ENCODE data around the gene FAM83G. TPM values are rescaled to one million over a fixed set of nuclear protein-coding genes. Genes with fewer than 3 reads are reported as not detected.
"Not testable (repeated sequence)": the region's sequence is repeated elsewhere in the genome, so short reads cannot be mapped to it uniquely, and the experiment has no call there.

The FAM83G gene
- total and polyA plus RNA-seq, 4 donors, result 2.2 to 11.9 (median 7.5) TPM

DNA sequence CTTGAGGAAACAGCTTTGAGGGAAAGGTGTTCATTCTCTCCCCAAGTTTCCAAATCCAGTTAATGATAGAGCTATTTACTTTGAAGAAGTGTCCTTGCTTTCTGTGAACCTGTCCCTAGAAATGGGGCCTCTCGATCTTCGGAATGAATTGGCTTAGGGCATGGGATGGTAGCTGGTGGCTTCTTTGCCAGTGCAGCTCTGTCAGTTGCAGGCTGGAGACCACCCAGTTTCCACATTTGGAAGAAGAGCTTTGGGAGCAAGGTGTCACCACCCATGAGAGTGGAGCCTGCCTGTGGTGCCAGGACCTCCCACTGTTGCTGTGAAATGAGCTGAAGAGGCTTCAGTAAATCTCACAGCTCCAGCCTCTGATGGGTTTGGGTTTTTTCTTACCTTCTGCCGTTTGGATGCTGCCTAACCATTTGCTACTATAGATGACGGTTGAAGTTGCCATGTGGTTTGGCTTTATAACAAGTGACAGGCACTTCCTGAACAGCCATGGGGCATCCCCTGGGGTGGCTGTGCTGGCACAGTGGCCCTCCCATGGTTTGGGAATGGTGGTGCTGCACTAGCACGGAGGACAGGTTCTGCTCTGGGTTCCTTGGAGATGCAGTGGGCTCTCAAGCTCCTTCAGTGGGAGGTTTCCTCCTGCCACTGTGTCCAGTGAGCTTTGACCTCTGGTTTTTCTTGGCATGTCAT is 72.1 kb downstream of the FAM83G start:
- no peak overlapping the region for H3K4me3 ChIP-seq
- H3K27me3 ChIP-seq (ENCODE audit: control insufficient read depth in 3 of 3, insufficient read depth in 3 of 3, low read length in 2 of 3), result no peaks in the 10 kb centered on the region
- WGBS, 2 donors, result 58 to 65% methylated on average over 5 of the region's 5 CpGs
- H3K27ac ChIP-seq (ENCODE audit: low read depth in 1 of 2, low read length in 1 of 2), result no peak overlapping the region
- no peak overlapping the region for H3K9ac ChIP-seq (ENCODE audit: insufficient read depth in 1 of 2, low read length in 2 of 2)
- H3K9me3 ChIP-seq (ENCODE audit: control insufficient read depth in 4 of 4, insufficient read depth in 3 of 4, low read length in 3 of 4), result no peaks in the 10 kb centered on the region
- TF ChIP-seq, protein P1, sequence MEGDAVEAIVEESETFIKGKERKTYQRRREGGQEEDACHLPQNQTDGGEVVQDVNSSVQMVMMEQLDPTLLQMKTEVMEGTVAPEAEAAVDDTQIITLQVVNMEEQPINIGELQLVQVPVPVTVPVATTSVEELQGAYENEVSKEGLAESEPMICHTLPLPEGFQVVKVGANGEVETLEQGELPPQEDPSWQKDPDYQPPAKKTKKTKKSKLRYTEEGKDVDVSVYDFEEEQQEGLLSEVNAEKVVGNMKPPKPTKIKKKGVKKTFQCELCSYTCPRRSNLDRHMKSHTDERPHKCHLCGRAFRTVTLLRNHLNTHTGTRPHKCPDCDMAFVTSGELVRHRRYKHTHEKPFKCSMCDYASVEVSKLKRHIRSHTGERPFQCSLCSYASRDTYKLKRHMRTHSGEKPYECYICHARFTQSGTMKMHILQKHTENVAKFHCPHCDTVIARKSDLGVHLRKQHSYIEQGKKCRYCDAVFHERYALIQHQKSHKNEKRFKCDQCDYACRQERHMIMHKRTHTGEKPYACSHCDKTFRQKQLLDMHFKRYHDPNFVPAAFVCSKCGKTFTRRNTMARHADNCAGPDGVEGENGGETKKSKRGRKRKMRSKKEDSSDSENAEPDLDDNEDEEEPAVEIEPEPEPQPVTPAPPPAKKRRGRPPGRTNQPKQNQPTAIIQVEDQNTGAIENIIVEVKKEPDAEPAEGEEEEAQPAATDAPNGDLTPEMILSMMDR (IDR thresholded peaks at IDR 0.05; ENCODE audit: control extremely low read depth, extremely low read depth), result no peak
- ATAC-seq (ENCODE audit: insufficient read depth, low FRiP score) (no peak), DNase-seq (no peak)
- peaks cover 8 to 19% (median 12%) of the 10 kb centered on the region in 4 donors for H3K36me3 ChIP-seq (ENCODE audit: control insufficient read depth in 4 of 4, insufficient read depth in 4 of 4, low read length in 4 of 4)
- H3K4me1 ChIP-seq (ENCODE audit: control insufficient read depth in 5 of 5, insufficient read depth in 5 of 5, low read length in 5 of 5), result no peaks in the 10 kb centered on the region

DNA sequence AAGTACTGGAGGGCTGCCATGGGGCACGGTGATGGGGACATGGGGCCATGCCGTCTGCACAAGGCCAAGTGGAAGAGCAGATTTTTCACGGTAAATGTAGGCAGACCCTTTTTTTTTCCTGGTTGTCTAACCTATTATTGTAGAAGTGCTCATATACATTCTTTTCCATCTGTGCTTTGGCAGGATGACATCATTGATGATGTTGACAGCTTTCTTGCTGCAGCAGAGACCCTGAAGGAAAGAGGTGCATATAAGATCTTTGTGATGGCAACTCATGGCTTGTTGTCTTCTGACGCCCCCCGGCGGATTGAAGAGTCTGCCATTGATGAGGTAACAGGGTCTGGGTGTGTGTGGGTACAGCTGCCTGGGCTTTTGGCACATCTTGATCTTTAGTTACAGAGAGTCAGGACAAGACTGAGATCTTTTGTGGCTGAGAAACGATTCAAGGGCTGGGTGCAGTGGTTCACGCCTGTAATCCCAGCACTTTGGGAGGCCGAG is 75.9 kb downstream of the FAM83G start:
- no peaks in the 10 kb centered on the region for H3K27me3 ChIP-seq (ENCODE audit: control insufficient read depth in 3 of 3, insufficient read depth in 3 of 3, low read length in 2 of 3)
- no peaks in the 10 kb centered on the region for H3K9me3 ChIP-seq (ENCODE audit: control insufficient read depth in 4 of 4, insufficient read depth in 3 of 4, low read length in 3 of 4)
- H3K4me3 ChIP-seq, result no peak overlapping the region
- whole genome bisulfite sequencing, 2 donors, result 93 to 94% methylated on average over 9 of the region's 9 CpGs
- ATAC-seq (ENCODE audit: insufficient read depth, low FRiP score), result no peak
- H3K4me1 ChIP-seq (ENCODE audit: control insufficient read depth in 5 of 5, insufficient read depth in 5 of 5, low read length in 5 of 5), result no peaks in the 10 kb centered on the region
- no peak overlapping the region for H3K27ac ChIP-seq (ENCODE audit: low read depth in 1 of 2, low read length in 1 of 2)
- TF ChIP-seq, protein P1 (IDR thresholded peaks at IDR 0.05; ENCODE audit: control extremely low read depth, extremely low read depth), result no peak
- H3K36me3 ChIP-seq (ENCODE audit: control insufficient read depth in 4 of 4, insufficient read depth in 4 of 4, low read length in 4 of 4), result peaks cover 14 to 20% (median 17%) of the 10 kb centered on the region in 4 donors
- no peak overlapping the region for H3K9ac ChIP-seq (ENCODE audit: insufficient read depth in 1 of 2, low read length in 2 of 2)
- no peak for DNase-seq

DNA sequence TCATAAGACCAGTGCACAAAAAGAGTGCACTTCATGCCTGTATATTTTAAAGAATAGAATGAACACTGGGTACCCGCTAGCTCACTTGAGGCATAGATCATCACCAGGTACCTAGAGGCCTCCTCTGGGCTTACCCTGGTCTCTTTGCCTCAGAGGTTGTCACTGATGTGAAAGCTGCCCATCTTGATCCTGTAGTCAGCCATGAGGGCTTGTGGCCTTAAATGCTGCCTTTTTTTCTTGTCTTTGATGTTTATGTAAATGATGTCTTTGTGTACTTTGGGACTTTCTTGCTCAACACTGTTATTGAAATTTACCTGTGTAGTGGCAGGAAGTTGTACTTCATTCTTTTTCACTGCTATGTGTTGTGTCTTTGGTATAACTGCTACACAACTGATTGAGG is 79.4 kb downstream of the FAM83G start:
- no peak overlapping the region for H3K27ac ChIP-seq (ENCODE audit: low read depth in 1 of 2, low read length in 1 of 2)
- no peak overlapping the region for H3K4me3 ChIP-seq
- H3K4me1 ChIP-seq (ENCODE audit: control insufficient read depth in 5 of 5, insufficient read depth in 5 of 5, low read length in 5 of 5), result peaks cover 0 to 16% (median 1%) of the 10 kb centered on the region in 5 donors
- TF ChIP-seq, protein P1 (IDR thresholded peaks at IDR 0.05; ENCODE audit: control extremely low read depth, extremely low read depth), result no peak
- 96 to 100% methylated on average over 1 of the region's 1 CpG for WGBS, 2 donors
- H3K9ac ChIP-seq (ENCODE audit: insufficient read depth in 1 of 2, low read length in 2 of 2), result no peak overlapping the region
- no peaks in the 10 kb centered on the region for H3K9me3 ChIP-seq (ENCODE audit: control insufficient read depth in 4 of 4, insufficient read depth in 3 of 4, low read length in 3 of 4)
- H3K36me3 ChIP-seq (ENCODE audit: control insufficient read depth in 4 of 4, insufficient read depth in 4 of 4, low read length in 4 of 4), result peaks cover 5 to 15% (median 12%) of the 10 kb centered on the region in 4 donors
- ATAC-seq (ENCODE audit: insufficient read depth, low FRiP score) (no peak), DNase-seq (no peak)
- H3K27me3 ChIP-seq (ENCODE audit: control insufficient read depth in 3 of 3, insufficient read depth in 3 of 3, low read length in 2 of 3), result no peaks in the 10 kb centered on the region

DNA sequence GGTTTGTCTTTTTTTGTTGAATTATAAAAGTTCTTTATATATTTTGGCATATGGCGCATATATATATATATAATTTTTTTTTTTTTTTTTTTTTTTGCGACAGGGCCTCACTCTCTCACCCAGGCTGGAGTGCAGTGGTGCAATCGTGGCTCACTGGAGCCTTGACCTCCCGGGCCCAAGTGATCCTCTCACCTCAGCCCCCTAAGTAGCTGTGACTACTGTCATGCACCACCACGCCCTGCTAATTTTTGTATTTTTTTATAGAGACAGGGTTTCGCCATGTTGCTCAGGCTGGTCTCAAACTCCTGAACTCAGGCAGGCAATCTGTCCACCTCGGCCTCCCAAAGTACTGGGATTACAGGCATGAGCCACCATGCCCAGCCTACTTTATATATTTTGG is 82.0 kb downstream of the FAM83G start:
- H3K9ac ChIP-seq (ENCODE audit: insufficient read depth in 1 of 2, low read length in 2 of 2); H3K27ac ChIP-seq (ENCODE audit: low read depth in 1 of 2, low read length in 1 of 2); H3K9me3 ChIP-seq (ENCODE audit: control insufficient read depth in 4 of 4, insufficient read depth in 3 of 4, low read length in 3 of 4); H3K27me3 ChIP-seq (ENCODE audit: control insufficient read depth in 3 of 3, insufficient read depth in 3 of 3, low read length in 2 of 3); ATAC-seq (ENCODE audit: insufficient read depth, low FRiP score); DNase-seq; H3K4me3 ChIP-seq: not testable (repeated sequence)
- 96 to 99% methylated on average over 7 of the region's 7 CpGs for WGBS, 2 donors
- H3K36me3 ChIP-seq (ENCODE audit: control insufficient read depth in 4 of 4, insufficient read depth in 4 of 4, low read length in 4 of 4), result peaks cover 0 to 14% (median 7%) of the 10 kb centered on the region in 4 donors
- peaks cover 0 to 16% (median 4%) of the 10 kb centered on the region in 5 donors for H3K4me1 ChIP-seq (ENCODE audit: control insufficient read depth in 5 of 5, insufficient read depth in 5 of 5, low read length in 5 of 5)
